Testis (tissue), 3 donors: Measurements from ENCODE around the gene INPP5A. TPM values are rescaled to one million over a fixed set of nuclear protein-coding genes. Genes with fewer than 3 reads are reported as not detected.

Source experiments
- DNase-seq: peaks from one replicate; pipeline ENCODE4 v3.0.0-alpha.2; 2019
- H3K27ac ChIP-seq, 2 donors: fragments of 200-600 bp; sonication (generic); one replicate each; pipeline ENCODE4 v1.5.1; 2019
- H3K27me3 ChIP-seq: fragments of 200-600 bp; sonication (generic); one replicate; pipeline ENCODE4 v1.5.1; 2019
- H3K36me3 ChIP-seq: fragments of 200-600 bp; sonication (generic); one replicate; pipeline ENCODE4 v1.5.1; 2017; ENCODE audit warnings: low read depth; ENCODE audit errors: missing control alignments
- H3K4me1 ChIP-seq: fragments of 200-600 bp; sonication (generic); one replicate; pipeline ENCODE4 v1.5.1; 2019
- H3K4me3 ChIP-seq, 2 donors: fragments of 200-600 bp; sonication (generic); one replicate each; pipeline ENCODE4 v1.5.1; 2017 to 2019
- H3K9me3 ChIP-seq: fragments of 200-600 bp; sonication (generic); one replicate; pipeline ENCODE4 v1.5.1; 2017
- POLR2A ChIP-seq: fragments of 450-650 bp; IDR thresholded peaks from one replicate; pipeline ENCODE4 v1.6.1; 2017; ENCODE audit warnings: antibody characterized with exemption, mild to moderate bottlenecking, moderate library complexity
- WGBS, 2 donors: methylation state at CpG; one replicate each; pipeline ENCODE4 v1.1.5; 2018; 5-methylcytosine and 5-hydroxymethylcytosine counted together
- intact Hi-C: fragments of 100-400 bp; cut with DNase I; formaldehyde crosslinking; loops from one replicate; pipeline ENCODE4 v1.15.1; 2023; ENCODE audit warnings: low total_unique reads
- polyA plus RNA-seq: library from polyadenylated mRNA; stranded (reverse); fragments of 350-450 nt; fragmentation: Illumina TruSeq; extraction: RNeasy Lipid Tissue Mini Kit (QIAGEN cat#74804); gene quantifications from one replicate; pipeline ENCODE4 v1.2.3, GENCODE V29; 2014; ENCODE audit warnings: low read depth, low replicate concordance; ENCODE audit not compliant: insufficient read depth
- total RNA-seq, 2 donors: library from RNA; depleted of rRNA; stranded (reverse); fragments of >200 nt; gene quantifications; one replicate each; pipeline ENCODE4 v1.2.3, GENCODE V29; 2016
- TF ChIP-seq, protein P1 (sequence below), 3 experiments: fragments of 450-650 bp in 2 of 3; fragments of 200-600 bp in 1 of 3; sonication (generic) in 1 of 3; IDR thresholded peaks; one replicate each; pipeline ENCODE4 v1.5.1; 2016 to 2019; ENCODE audit warnings: antibody characterized with exemption in 3 of 3, mild to moderate bottlenecking in 2 of 3, moderate library complexity in 1 of 3

The INPP5A gene
- total and polyA plus RNA-seq, 3 donors from 2014 or later = 54.1 to 103 (median 73.0) TPM

DNA sequence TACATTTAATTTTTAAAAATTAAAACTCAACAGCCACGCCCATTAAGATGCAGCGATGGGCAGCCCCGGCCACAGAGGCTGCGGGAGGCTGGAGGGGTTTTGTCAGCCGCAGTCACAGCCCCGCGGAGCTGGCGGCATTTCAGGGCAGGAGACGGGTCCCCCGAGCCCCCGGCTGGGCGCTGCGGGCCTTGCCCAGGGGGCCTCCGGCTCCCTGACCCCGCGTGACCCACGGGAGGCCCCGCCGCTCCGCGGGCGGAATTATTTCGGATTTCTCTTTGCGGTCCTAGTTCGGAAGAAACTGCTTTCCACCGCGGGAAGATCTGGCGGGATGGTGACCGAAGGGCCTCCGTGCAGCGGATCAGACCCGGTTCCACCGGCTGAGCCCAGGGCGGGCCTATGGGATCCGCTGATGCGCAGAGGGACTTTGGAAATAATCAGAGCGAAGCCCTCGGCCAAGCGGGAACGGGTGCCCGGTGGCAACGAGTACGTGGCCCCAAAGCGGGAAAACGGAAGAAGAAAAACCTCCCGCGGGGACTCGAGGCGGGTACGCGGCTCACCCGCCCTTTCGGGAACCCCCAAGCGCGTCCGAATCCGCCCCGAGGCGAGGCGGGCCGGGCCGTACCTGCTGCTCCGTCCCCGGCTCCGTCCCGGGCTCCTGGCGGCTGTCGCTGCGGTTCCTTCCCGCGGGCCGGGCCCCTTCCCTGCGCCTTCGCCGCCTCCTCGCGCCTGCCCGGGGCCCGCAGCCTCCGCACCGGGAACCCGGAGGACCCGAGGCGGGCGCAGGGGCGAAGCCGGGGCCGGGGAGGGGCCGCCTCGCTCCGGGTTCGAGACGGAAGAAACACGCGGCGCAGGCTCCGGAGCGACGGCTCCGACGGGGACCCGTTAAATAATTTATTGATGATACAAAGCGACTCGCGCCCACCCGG is 246.6 kb downstream of the INPP5A start:
- no peak for TF ChIP-seq POLR2A
- TF ChIP-seq, protein P1, sequence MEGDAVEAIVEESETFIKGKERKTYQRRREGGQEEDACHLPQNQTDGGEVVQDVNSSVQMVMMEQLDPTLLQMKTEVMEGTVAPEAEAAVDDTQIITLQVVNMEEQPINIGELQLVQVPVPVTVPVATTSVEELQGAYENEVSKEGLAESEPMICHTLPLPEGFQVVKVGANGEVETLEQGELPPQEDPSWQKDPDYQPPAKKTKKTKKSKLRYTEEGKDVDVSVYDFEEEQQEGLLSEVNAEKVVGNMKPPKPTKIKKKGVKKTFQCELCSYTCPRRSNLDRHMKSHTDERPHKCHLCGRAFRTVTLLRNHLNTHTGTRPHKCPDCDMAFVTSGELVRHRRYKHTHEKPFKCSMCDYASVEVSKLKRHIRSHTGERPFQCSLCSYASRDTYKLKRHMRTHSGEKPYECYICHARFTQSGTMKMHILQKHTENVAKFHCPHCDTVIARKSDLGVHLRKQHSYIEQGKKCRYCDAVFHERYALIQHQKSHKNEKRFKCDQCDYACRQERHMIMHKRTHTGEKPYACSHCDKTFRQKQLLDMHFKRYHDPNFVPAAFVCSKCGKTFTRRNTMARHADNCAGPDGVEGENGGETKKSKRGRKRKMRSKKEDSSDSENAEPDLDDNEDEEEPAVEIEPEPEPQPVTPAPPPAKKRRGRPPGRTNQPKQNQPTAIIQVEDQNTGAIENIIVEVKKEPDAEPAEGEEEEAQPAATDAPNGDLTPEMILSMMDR (IDR thresholded peaks at IDR 0.05) = no peak
- intact Hi-C loops = no loop called here
- peaks cover 13% of the 10 kb centered on the region for H3K4me1 ChIP-seq
- peak overlapping the region; percentile 6 to 43 for H3K4me3 ChIP-seq
- no peak overlapping the region for H3K27ac ChIP-seq
- no peaks in the 10 kb centered on the region for H3K27me3 ChIP-seq
- H3K36me3 ChIP-seq = no peaks in the 10 kb centered on the region
- DNase-seq = no peak
- H3K9me3 ChIP-seq = no peaks in the 10 kb centered on the region
- WGBS, 2 donors = 28 to 47% methylated on average over 8 to 95 of the region's 106 CpGs

DNA sequence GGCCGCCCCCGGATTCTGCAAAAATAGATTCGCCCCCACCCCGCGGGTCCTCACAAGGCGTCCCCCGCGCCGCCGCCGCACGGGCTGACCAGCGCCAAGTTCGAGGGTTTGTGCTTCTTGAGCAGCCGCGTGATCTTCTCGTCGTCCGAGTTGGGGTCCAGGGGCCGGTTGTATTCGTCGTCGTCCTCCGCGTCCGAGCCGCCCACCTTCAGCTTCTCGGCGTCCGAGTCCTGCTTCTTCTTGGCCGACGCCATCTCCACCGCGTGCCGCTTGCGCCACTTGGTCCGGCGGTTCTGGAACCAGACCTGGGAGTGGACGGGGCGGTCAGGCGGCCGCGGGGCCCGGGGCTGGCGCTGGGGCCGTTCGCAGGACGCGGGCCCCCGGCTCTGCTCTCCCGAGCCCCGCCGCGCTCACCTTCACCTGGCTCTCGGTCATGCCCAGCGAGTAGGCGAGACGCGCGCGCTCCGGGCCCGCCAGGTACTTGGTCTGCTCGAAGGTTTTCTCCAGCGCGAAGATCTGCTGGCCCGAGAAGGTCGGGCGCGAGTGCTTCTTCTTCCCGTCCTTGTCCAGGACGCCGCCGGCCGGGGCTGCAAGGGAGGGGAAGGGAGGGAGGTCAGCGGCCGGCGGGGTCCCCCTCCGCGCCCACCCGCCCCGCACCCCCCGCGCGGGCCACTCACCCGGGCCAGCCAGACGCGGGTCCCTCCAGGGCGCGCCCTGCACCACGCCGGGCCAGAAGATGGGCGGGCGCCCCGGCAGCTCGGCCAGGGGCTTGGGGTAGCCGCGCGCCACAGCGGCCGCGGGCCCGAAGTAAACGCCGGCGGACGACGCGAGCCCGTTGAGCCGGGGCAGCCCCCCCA is 247.5 kb downstream of the INPP5A start:
- H3K4me1 ChIP-seq = peaks cover 13% of the 10 kb centered on the region
- intact Hi-C loops = no loop called here
- DNase-seq = no peak
- no peaks in the 10 kb centered on the region for H3K27me3 ChIP-seq
- no peaks in the 10 kb centered on the region for H3K36me3 ChIP-seq
- WGBS, 2 donors = 0 to 3% methylated on average over 2 to 106 of the region's 111 CpGs
- H3K27ac ChIP-seq = no peak overlapping the region
- no peaks in the 10 kb centered on the region for H3K9me3 ChIP-seq
- peak overlapping the region; percentile 6 to 43 for H3K4me3 ChIP-seq
- TF ChIP-seq, protein P1 (IDR thresholded peaks at IDR 0.05) = no peak
- no peak for TF ChIP-seq POLR2A

DNA sequence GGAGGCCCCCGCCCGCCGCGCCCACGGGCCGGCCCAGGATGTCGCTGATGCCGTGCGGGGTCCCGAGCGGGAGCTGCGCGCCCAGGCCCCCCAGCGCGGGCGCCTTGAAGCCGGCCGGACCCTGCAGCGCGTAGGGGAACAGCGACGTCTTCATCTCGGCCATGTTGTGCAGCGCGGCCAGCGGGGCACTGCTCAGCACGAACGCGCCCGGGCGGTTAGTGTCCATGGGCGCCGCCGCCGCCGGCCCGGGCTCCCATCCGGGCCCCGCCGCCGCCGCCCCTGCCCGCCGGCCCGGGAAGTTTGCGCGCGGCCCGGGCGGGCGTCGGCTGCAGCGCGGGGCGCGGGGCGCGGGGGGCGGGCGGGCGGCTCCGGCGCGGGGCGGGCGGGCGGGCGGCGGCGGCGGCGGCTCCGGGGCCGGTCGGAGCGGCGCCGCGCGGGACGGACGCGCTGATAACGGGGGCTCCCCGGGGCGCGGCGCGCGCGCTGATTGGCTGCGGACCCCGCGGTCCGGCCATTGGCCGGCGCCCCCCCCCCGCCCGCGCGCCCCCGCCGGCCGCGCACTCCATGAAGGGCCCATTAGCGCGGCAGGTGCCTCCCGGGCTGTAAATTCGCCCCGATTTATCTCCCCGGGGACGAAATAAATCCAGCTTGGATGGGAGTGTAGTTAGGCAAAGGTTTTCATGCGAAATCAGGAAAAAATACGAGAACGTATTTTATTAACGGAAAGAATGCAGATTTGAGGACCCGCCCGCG is 248.3 kb downstream of the INPP5A start, which contains the start of gene NKX6-2:
TSS of gene NKX6-2 (minus strand) at position 425 of the 753 bp plus-strand sequence. CDS start at position 226, 199 bp downstream.
- DNase-seq = no peak
- H3K9me3 ChIP-seq = no peaks in the 10 kb centered on the region
- H3K36me3 ChIP-seq = no peaks in the 10 kb centered on the region
- peaks cover 13% of the 10 kb centered on the region for H3K4me1 ChIP-seq
- peak within 1 kb of the TSS in 1 of 2 donors; percentile 43 for H3K4me3 ChIP-seq
- WGBS, 2 donors = 2 to 9% methylated on average over 7 to 111 of the region's 119 CpGs
- intact Hi-C loops = no loop called here
- TF ChIP-seq POLR2A = no peak
- TF ChIP-seq, protein P1 (IDR thresholded peaks at IDR 0.05) = no peak
- H3K27me3 ChIP-seq = no peaks in the 10 kb centered on the region
- H3K27ac ChIP-seq = no peak within 1 kb of the TSS

DNA sequence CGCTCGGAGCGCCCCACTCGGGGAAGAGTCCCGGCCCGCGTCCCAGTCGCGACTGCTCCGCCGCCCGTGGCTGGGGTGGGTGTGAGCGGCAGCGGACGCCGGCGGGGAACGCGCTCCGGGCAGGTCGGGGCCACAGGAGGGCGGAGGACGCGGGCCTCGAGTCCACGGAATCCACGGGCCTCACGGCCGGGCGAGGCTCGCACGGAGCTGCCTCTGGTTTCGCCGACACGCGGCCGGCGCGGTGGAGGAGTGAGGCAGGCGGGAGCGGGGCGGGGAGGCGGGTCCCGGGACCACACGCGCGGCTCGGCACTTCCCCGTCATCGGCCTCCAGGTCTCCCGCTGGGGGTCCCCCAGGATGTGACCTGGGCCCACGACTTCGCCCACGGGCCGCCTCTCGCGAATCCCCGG is 248.9 kb downstream of the INPP5A start:
- intact Hi-C loops = no loop called here
- no peak overlapping the region for H3K27ac ChIP-seq
- no peaks in the 10 kb centered on the region for H3K9me3 ChIP-seq
- TF ChIP-seq, protein P1 (IDR thresholded peaks at IDR 0.05) = no peak
- TF ChIP-seq POLR2A = no peak
- peak overlapping the region in 1 of 2 donors; percentile 34 for H3K4me3 ChIP-seq
- peaks cover 13% of the 10 kb centered on the region for H3K4me1 ChIP-seq
- 2% methylated on average over 47 to 53 of the region's 58 CpGs for whole genome bisulfite sequencing, 2 donors
- DNase-seq = no peak
- H3K27me3 ChIP-seq = no peaks in the 10 kb centered on the region
- H3K36me3 ChIP-seq = no peaks in the 10 kb centered on the region
